Common myeloid progenitor, CD34-positive (primary cell): ENCODE data around the gene GAST.

Experiments
- CTCF ChIA-PET: fragments of 350-600 bp; sonication (Branson Sonifier 250); formaldehyde crosslinking; loops from one replicate; lab custom pipeline; 2021; ENCODE audit warnings: antibody characterized with exemption; lab: Charles Lee
- POLR2A ChIA-PET: fragments of 350-600 bp; sonication (Branson Sonifier 250); formaldehyde crosslinking; loops from one replicate; lab custom pipeline; 2021; ENCODE audit warnings: antibody characterized with exemption; lab: Charles Lee
- DNase-seq, 3 donors: peaks; one replicate each; pipeline versions ENCODE4 v3.0.0 to v3.0.0-alpha.2; 2013
- H3K27ac ChIP-seq, 2 experiments: 1 replicate in 1 of 2; 2 replicates in 1 of 2; pipeline ENCODE4 v1.7.0; 2013; ENCODE audit warnings: inconsistent platforms in 2 of 2, low read length in 2 of 2, mild to moderate bottlenecking in 2 of 2, low read depth in 1 of 2, moderate library complexity in 1 of 2; ENCODE audit not compliant: severe bottlenecking in 2 of 2, insufficient read depth in 1 of 2, poor library complexity in 1 of 2
- H3K27me3 ChIP-seq, 5 experiments: replicated peaks in 2 of 5; 1 replicate in 3 of 5; 2 replicates in 2 of 5; pipeline versions ENCODE4 v1.6.1 to v1.7.0; 2013; ENCODE audit warnings: low read length in 4 of 5, mild to moderate bottlenecking in 2 of 5, moderate library complexity in 2 of 5, inconsistent platforms in 1 of 5; ENCODE audit not compliant: insufficient read depth in 5 of 5, control insufficient read depth in 4 of 5
- H3K36me3 ChIP-seq, 4 experiments: 1 replicate in 2 of 4; 2 replicates in 2 of 4; pipeline versions ENCODE4 v1.6.1 to v1.7.0; 2013; ENCODE audit warnings: low read length in 3 of 4, control low read depth in 1 of 4, mild to moderate bottlenecking in 1 of 4; ENCODE audit not compliant: control insufficient read depth in 4 of 4, insufficient read depth in 4 of 4
- H3K4me1 ChIP-seq, 4 experiments: 1 replicate in 3 of 4; 2 replicates in 1 of 4; pipeline versions ENCODE4 v1.6.1 to v1.7.1; 2013; ENCODE audit warnings: low read length in 3 of 4, mild to moderate bottlenecking in 3 of 4, control low read depth in 1 of 4, inconsistent platforms in 1 of 4, moderate library complexity in 1 of 4; ENCODE audit not compliant: control insufficient read depth in 4 of 4, insufficient read depth in 4 of 4; ENCODE audit errors: control extremely low read depth in 1 of 4
- H3K4me3 ChIP-seq, 7 experiments: 1 replicate in 4 of 7; 2 replicates in 3 of 7; pipeline versions ENCODE4 v1.5.1 to v1.7.0; 2013; ENCODE audit warnings: mild to moderate bottlenecking in 7 of 7, low read length in 6 of 7, moderate library complexity in 6 of 7, inconsistent platforms in 2 of 7, low read depth in 2 of 7, control low read depth in 1 of 7; ENCODE audit not compliant: insufficient read depth in 4 of 7, control insufficient read depth in 1 of 7; ENCODE audit errors: extremely low read depth in 1 of 7
- H3K9me3 ChIP-seq, 5 experiments: 1 replicate in 4 of 5; 2 replicates in 1 of 5; pipeline versions ENCODE4 v1.6.1 to v1.7.1; 2013; ENCODE audit warnings: low read length in 4 of 5, mild to moderate bottlenecking in 2 of 5, inconsistent platforms in 1 of 5, low read depth in 1 of 5, moderate library complexity in 1 of 5; ENCODE audit not compliant: control insufficient read depth in 4 of 5, insufficient read depth in 2 of 5; ENCODE audit errors: control extremely low read depth in 1 of 5
- WGBS: methylation state at CpG from one replicate; pipeline ENCODE4 v1.1.5; 2013; ENCODE audit not compliant: insufficient coverage; 5-methylcytosine and 5-hydroxymethylcytosine counted together

The GAST gene

DNA sequence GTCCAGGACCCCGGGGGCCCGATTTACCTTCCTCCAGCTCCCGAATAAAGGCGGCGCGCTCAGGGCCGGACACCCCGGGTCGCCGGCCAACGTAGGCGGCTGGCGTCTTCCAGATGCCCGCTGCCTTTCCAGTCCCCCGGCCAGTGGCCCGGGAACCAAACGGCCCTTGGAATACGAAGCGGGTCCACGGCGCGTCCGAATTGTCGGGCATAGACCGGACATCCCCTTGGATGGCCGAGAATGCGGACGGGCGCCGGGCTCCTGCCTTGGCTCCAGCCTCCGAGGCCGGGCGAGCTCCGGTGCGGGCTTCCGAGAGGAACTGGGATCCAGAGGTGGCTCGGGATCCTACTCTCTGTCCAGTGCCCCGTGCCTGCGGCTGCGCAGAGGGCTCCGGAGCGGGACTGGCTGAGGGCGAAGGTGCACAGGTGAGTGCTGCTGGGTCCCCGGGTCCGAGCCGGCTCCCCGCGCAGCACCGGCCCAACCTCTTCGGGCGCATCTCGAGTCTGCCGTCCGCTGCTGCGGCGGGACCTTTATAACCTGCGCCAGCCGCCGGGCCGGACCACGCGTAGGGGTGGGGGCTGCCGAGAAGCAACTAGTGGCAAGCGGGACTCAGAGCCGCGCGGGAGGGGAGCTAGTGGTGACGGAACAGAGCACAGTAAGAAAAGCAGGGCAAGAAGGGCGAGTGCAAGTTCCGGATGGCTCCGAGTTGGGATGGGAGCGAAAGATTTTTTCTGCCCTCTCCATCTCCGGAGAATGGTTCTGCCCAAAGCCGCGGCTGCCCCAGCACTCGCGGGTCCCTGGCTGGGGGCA lies 22.2 kb downstream of the GAST start, which contains the start of gene HAP1:
TSS of gene HAP1 (minus strand) at position 505 of the 810 bp plus-strand sequence. CDS start at position 496, 9 bp downstream.
- Histone ChIP-seq H3K4me3 (peak within 1 kb of the TSS; percentile 11 to 68 (median 51)), H3K4me1 (peaks cover 0 to 21% (median 18%) of the 10 kb centered on the region in 4 experiments), H3K36me3 (no peaks in the 10 kb centered on the region), H3K27ac (no peak within 1 kb of the TSS), H3K27me3 (peaks cover 0 to 74% (median 20%) of the 10 kb centered on the region in 5 experiments), H3K9me3 (no peaks in the 10 kb centered on the region)
- CTCF ChIA-PET, result interaction anchor here (0.9 to 1.3 kb wide), 3 partner anchors 20 to 177 kb away, joined by 3 to 4 read pairs (median 3); no protein-coding TSS in a partner anchor
- POLR2A ChIA-PET, result interaction anchor here (1.5 kb wide), 1 partner anchor 51 kb away, joined by 5 read pairs; the partner anchor contains the start of gene JUP
- 1% methylated on average over 75 of the region's 77 CpGs for WGBS
- peak in 2 of 3 donors; percentile 35 to 37 for DNase-seq

DNA sequence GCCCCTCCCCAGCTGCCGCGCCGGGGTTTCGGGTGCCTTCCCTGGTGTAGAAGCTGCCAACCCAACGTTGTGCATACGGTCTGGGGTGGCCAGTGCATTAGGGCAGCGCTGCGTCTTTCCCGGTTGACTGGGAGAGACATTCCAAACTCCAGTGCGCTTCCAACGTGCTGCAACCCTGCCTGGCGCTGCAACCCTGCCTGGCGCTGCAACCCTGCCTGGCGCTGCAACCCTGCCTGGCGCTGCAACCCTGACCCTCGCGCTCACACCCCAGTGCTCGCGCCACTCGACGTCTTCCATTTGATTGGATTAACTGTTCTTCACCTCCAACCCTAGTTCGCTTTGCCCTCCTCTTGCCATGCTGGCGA lies 22.8 kb downstream of the GAST start:
- H3K4me3 ChIP-seq, result peak overlapping the region in 6 of 7 experiments; percentile 11 to 68 (median 56)
- peaks cover 0 to 21% (median 18%) of the 10 kb centered on the region in 4 experiments for H3K4me1 ChIP-seq
- POLR2A ChIA-PET, result interaction anchor here (0.7 to 1.5 kb wide), 2 partner anchors 51 to 76 kb away, joined by 3 to 5 read pairs; partner anchors contain the start of gene JUP
- DNase-seq, result no peak
- CTCF ChIA-PET, result interaction anchor here (0.8 to 1.3 kb wide), 7 partner anchors 19 to 176 kb away, joined by 3 to 4 read pairs (median 4); partner anchors contain the start of gene P3H4
- H3K27me3 ChIP-seq, result peaks cover 0 to 74% (median 20%) of the 10 kb centered on the region in 5 experiments
- no peaks in the 10 kb centered on the region for H3K9me3 ChIP-seq
- H3K27ac ChIP-seq, result no peak overlapping the region
- H3K36me3 ChIP-seq, result no peaks in the 10 kb centered on the region
- 4% methylated on average over 21 of the region's 23 CpGs for WGBS

DNA sequence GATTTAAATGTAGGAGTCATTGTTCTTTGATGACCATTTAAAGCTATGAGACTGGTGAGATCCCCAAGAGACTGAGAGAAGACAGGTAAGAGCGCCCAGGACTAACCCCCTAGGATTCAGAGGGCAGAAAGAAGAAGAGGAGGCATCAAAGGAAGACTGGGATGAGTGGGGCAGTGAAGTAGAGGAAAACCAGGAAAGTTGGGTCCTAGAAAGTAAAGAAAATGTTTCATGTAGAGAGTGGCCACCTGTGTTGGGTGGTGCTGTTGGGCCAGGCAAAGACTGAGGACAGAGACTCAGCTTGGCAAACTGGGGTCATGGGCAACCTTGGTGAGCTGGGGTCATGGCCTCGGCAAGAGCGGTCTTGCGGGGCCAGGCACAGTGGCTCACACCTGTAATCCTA lies 23.6 kb downstream of the GAST start:
- 97% methylated on average over 4 of the region's 4 CpGs for WGBS
- POLR2A ChIA-PET, result interaction anchor here (0.7 kb wide), 1 partner anchor 75 kb away, joined by 3 read pairs; no protein-coding TSS in a partner anchor
- CTCF ChIA-PET, result interaction anchor here (0.8 to 2.2 kb wide), 8 partner anchors 8 to 224 kb away, joined by 3 to 8 read pairs (median 4); partner anchors contain the start of gene P3H4
- Histone ChIP-seq H3K9me3 (no peaks in the 10 kb centered on the region), H3K36me3 (no peaks in the 10 kb centered on the region), H3K27me3 (peaks cover 0 to 66% (median 20%) of the 10 kb centered on the region in 5 experiments), H3K4me1 (peaks cover 0 to 21% (median 18%) of the 10 kb centered on the region in 4 experiments), H3K4me3 (no peak overlapping the region), H3K27ac (no peak overlapping the region)
- no peak for DNase-seq

DNA sequence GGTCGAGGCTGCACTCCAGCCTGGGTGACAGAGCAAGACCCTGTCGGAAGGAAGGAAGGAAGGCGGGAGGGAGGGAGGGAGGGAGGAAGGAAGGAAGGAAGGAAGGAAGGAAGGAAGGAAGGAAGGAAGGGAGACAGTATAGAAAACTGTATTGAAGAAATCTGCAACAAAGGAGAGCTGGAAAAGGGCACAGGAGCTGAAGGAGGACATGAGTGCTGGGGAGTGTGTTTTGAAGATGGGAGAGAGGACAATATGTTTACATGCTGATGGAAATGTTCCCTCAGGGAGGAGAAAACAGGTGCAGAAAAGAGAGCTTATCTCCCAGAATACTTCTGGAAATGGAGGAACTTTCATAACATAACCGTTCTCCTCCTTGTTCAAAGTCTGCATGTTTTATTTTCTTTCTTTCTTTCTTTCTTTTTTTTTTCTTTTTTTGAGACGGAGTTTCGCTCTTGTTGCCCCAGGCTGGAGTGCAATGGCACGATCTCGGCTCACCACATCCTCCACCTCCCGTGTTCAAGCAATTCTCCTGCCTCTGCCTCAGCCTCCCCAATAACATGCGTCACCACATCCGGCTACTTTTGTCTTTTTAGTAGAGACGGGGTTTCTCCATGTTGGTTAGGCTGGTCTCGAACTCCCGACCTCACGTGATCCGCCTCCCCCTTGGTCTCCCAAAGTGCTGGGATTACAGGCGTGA lies 25.0 kb downstream of the GAST start:
- H3K27me3 ChIP-seq, result peaks cover 0 to 57% (median 20%) of the 10 kb centered on the region in 5 experiments
- 76% methylated on average over 14 of the region's 17 CpGs for WGBS
- POLR2A ChIA-PET, result interaction anchor here (0.8 to 1.1 kb wide), 3 partner anchors 49 to 120 kb away, joined by 3 read pairs; partner anchors contain the start of gene JUP
- no peak for DNase-seq
- peaks cover 0 to 21% (median 18%) of the 10 kb centered on the region in 4 experiments for H3K4me1 ChIP-seq
- no peaks in the 10 kb centered on the region for H3K36me3 ChIP-seq
- no peak overlapping the region for H3K4me3 ChIP-seq
- CTCF ChIA-PET, result interaction anchor here (0.6 to 2.2 kb wide), 19 partner anchors 9 to 228 kb away, joined by 3 to 12 read pairs (median 3); partner anchors contain the start of genes JUP, KLHL11 and P3H4
- H3K27ac ChIP-seq, result no peak overlapping the region
- no peaks in the 10 kb centered on the region for H3K9me3 ChIP-seq

DNA sequence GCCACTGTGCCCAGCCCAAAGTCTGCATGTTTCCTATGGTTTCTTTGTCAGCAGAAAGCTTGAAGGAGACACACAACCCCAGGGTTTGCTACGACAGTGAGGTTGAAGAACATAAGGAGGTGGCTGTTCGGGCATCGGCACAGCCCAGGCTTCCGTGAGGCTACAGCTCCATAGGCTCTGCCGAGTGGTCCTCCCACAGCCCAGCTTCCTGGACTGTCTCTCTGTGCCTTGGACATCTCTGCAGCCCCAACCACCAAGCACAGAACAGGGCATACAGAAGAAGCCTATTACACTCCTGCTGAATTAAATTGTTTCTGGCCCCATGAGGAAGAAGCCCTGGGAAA lies 25.5 kb downstream of the GAST start:
- ChIA-PET POLR2A (interaction anchor here (0.8 to 1.1 kb wide), 3 partner anchors 49 to 119 kb away, joined by 3 read pairs; partner anchors contain the start of gene JUP), CTCF (interaction anchor here (0.6 to 2.2 kb wide), 17 partner anchors 10 to 227 kb away, joined by 3 to 12 read pairs (median 3); partner anchors contain the start of genes JUP, KLHL11 and P3H4)
- no peaks in the 10 kb centered on the region for H3K9me3 ChIP-seq
- no peak overlapping the region for H3K27ac ChIP-seq
- peaks cover 0 to 21% (median 18%) of the 10 kb centered on the region in 4 experiments for H3K4me1 ChIP-seq
- 65% methylated on average over 4 of the region's 5 CpGs for WGBS
- H3K36me3 ChIP-seq, result no peaks in the 10 kb centered on the region
- DNase-seq, result no peak
- H3K4me3 ChIP-seq, result no peak overlapping the region
- peaks cover 0 to 51% (median 16%) of the 10 kb centered on the region in 5 experiments for H3K27me3 ChIP-seq

DNA sequence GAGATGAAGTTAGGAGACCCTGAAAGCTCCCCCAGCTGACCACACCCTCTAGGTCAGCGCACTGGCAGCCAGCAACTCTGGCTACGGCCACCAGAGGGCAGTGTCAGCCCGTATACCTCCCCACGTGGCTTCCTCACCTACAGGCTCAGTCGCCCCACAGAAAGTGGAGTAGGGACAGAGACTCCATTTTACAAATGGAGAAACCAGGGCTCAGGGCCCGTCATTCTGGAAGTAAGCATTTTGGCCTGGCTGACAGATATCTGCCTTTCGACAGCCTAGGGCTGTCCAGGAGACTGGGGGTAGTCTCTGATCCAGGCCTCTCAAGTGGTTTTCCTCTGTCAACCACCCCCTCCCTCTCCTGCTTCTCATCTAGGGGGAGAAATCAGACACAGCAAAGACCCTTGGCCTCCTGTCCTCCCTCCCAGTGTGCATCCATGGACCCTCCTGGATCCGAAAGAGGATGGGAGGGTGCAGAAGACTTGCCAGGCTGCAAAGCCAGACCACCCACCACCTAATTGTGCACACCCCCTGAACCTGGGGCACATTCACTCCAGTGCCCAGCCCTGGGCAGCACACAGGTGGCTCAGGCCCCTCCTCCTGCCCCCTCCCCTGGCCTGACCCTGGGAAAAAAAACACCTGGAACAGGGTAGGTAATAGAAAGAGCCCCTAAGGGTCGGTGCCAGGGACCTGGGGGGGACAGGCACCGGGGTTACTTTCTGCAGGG lies 26.1 kb downstream of the GAST start:
- Histone ChIP-seq H3K9me3 (no peaks in the 10 kb centered on the region), H3K27ac (no peak overlapping the region), H3K27me3 (peaks cover 0 to 46% (median 16%) of the 10 kb centered on the region in 5 experiments), H3K4me3 (no peak overlapping the region), H3K36me3 (no peaks in the 10 kb centered on the region), H3K4me1 (peaks cover 0 to 21% (median 18%) of the 10 kb centered on the region in 4 experiments)
- DNase-seq, result peak; percentile 78 to 85 (median 82)
- CTCF ChIA-PET, result interaction anchor here (0.7 to 2.2 kb wide), 17 partner anchors 11 to 227 kb away, joined by 3 to 12 read pairs (median 4); partner anchors contain the start of genes JUP, KLHL11 and P3H4
- 22% methylated on average over 7 of the region's 10 CpGs for WGBS
- POLR2A ChIA-PET, result interaction anchor here (0.8 to 1.1 kb wide), 3 partner anchors 48 to 118 kb away, joined by 3 read pairs; partner anchors contain the start of gene JUP
